Loucy (cell line): ENCODE data around the gene TEPSIN.

Experiments used
- CTCF ChIP-seq: fragments of 200-600 bp; sonication (generic); conservative IDR thresholded peaks from 2 replicates; pipeline ENCODE4 v1.5.1; 2014; ENCODE audit warnings: mild to moderate bottlenecking, antibody characterized with exemption, low read length
- EZH2phosphoT487 ChIP-seq: fragments of 200-600 bp; IDR thresholded peaks from 2 replicates; pipeline ENCODE4 v1.6.1; 2018; ENCODE audit warnings: antibody characterized with exemption, mild to moderate bottlenecking, moderate library complexity, borderline replicate concordance

- TF ChIP-seq CTCF (no peak), EZH2phosphoT487 (no peak)
Observed at GRCh38 chr17:81228420-81228819, 10.4 kb downstream of the TEPSIN start.
